Activated T-cell treated with anti-CD3 and anti-CD28 coated beads, Interleukin-2, amount 50 U/mL, for 1 hour (primary cell): ENCODE results near the gene PSRC1.

Source experiments
- DNase-seq: peaks from one replicate; pipeline ENCODE4 v3.0.0-alpha.2; 2020

The PSRC1 gene

DNA sequence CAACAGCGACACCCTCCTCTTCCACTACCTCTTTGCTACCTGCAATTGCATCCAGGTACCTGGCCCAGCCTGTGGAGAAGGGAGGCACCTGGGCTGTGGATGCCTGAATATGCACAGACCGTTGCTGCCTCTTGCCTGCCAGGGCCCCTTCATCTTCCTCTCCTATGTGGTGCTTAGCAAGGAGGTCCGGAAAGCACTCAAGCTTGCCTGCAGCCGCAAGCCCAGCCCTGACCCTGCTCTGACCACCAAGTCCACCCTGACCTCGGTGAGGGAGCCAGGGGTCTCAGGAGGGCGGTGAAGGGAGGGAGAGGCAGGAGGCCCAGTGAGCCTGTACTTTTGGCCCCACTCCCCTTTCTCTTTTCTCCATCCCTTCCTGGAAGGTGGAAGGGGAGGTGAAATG is 11.5 kb downstream of the PSRC1 start:
- DNase-seq: no peak

DNA sequence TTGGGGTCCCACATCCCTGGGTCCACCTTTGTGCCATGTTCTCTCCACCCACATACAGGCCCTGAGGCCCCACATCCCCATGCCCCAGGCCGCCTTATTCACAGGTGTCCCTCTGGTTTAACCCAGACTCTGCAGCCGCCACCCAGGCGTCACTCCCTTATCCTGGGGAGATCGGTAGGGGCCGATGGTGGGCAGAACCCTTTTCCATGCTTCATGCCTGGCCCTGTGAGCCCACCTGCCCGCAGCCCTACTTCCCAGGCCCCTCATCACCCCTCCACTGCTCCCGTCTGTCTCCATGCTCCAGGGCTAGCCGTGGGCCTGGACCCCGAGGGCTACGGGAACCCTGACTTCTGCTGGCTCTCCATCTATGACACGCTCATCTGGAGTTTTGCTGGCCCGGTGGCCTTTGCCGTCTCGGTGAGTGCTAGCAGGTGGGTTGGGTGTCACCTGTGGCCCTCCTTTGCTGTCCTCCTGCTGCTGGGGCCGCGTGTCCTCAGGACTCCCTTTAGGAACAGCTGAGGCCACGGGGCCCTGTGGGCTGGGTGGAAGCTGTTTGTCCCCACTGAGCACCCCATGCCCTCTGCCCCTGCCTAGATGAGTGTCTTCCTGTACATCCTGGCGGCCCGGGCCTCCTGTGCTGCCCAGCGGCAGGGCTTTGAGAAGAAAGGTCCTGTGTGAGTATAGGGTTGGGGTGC is 12.2 kb downstream of the PSRC1 start:
- DNase-seq: no peak

DNA sequence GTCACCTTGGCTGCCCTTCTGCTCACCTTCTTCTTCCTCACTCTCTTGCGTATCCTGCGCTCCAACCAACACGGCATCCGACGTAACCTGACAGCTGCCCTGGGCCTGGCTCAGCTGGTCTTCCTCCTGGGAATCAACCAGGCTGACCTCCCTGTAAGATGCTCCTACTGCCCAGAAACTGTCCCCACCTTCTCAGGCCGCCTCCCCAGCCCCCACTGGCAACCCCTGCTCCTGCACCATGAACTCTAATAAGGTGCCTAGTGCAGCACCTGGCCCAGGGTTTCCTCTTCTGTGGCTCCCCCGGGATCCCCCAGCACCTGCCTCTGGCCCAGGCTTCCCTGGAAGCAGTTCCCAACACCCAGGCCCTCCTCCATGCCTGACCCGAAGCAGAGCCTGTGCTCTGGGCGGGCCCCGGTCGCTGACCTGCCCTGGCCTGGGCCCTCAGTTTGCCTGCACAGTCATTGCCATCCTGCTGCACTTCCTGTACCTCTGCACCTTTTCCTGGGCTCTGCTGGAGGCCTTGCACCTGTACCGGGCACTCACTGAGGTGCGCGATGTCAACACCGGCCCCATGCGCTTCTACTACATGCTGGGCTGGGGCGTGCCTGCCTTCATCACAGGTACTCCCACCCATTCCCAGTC is 12.8 kb downstream of the PSRC1 start:
- no peak for DNase-seq

DNA sequence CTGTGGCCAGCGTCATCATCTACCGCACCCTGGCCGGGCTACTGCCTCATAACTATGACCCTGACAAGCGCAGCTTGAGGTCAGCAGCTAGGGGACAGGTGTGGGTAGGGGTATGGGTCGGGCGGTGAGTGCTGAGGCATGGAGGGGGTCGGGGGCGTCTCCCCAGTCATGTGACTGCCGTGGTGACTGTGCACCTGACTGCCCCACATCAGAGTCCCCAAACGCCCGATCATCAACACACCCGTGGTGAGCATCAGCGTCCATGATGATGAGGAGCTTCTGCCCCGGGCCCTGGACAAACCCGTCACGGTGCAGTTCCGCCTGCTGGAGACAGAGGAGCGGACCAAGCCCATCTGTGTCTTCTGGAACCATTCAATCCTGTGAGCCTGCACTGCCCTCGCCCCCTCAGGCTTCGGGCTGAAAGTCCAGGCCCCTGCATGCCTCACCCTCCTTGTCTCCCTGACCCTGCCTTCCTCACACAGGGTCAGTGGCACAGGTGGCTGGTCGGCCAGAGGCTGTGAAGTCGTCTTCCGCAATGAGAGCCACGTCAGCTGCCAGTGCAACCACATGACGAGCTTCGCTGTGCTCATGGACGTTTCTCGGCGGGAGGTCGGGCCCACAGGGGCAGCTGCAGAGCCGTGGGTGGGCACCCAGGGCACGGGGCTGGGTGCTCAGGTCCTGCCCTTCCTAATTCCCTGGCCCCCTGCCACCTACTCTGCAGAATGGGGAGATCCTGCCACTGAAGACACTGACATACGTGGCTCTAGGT is 13.5 kb downstream of the PSRC1 start:
- no peak for DNase-seq

DNA sequence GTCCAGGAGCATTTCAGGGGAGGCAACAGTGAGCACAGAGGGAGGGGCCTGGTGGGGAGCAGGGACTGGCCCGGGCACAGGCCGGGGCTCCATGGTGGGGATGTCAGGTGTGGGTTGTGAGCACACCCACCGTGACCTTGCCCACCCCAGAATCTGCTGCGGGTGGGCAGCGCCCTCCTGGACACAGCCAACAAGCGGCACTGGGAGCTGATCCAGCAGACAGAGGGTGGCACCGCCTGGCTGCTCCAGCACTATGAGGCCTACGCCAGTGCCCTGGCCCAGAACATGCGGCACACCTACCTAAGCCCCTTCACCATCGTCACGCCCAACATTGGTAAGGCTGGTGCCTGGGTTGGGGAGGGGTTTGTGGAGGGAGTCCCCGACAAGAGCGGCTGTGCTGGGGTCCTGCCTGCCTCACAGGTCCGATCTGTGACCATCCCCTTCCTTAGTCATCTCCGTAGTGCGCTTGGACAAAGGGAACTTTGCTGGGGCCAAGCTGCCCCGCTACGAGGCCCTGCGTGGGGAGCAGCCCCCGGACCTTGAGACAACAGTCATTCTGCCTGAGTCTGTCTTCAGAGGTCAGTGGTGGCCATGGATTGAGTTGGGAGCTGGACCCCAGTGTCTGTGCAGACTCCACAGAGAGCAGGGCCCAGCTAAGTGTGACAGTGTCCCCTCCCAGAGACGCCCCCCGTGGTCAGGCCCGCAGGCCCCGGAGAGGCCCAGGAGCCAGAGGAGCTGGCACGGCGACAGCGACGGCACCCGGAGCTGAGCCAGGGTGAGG is 14.3 kb downstream of the PSRC1 start:
- no peak for DNase-seq

DNA sequence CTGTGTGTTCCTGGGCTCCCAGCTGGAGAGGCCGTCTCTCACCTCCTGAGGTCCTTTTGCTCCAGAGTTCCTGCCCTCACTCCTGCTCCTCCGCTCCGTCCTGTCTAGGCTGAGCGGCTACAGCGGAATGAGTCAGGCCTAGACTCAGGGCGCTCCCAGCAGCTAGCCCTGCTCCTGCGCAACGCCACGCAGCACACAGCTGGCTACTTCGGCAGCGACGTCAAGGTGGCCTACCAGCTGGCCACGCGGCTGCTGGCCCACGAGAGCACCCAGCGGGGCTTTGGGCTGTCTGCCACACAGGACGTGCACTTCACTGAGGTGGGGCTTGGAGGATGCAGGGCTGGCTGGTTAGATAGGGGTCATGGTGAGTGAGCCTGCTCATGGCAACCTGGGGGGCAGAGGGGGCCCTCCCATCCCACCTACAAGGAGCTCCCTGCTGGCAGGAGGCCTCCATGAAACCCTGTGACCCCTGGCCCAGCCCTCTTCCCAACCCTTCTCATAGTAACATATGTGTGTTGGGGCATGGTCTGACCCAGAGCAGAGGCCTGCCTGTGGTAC is 15.1 kb downstream of the PSRC1 start:
- no peak for DNase-seq

DNA sequence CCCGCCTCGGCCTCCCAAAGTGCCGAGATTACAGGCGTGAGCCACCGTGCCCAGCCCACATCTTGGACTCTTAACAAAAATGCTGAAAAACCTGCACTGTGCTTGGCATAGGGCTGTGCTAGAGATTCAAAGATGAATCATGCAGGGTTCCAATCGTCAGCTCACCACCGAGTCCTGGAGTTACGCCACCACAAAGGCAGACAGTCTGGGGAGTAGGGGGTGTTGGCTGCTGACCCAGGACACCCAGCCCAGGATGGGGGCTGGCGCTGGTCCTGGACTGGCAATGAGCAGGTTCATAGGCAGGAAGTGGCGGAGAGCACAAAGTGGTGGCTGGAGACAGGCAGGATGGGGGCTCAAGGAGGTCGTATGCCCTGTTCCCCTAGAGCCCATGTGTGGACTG is 16.0 kb downstream of the PSRC1 start:
- no peak for DNase-seq

DNA sequence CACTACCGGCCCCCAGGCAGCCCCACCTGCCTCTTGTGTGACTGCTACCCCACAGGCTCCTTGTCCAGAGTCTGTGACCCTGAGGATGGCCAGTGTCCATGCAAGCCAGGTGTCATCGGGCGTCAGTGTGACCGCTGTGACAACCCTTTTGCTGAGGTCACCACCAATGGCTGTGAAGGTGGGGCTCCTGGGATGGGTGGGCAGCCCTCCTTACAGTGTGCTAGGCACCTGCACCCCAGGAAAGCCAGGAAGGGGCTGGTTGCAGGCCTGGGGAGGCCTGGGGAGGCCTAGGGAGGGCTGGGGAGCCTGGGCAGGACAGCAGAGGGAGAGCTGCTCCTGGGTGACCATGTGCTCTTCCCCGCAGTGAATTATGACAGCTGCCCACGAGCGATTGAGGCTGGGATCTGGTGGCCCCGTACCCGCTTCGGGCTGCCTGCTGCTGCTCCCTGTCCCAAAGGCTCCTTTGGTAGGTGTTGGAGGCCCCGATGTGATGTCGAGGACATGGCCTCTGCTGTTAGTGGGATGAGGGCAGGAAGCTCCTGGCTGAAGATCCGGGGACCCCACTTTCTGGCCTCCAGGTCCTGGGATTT is 17.1 kb downstream of the PSRC1 start:
- DNase-seq: no peak

DNA sequence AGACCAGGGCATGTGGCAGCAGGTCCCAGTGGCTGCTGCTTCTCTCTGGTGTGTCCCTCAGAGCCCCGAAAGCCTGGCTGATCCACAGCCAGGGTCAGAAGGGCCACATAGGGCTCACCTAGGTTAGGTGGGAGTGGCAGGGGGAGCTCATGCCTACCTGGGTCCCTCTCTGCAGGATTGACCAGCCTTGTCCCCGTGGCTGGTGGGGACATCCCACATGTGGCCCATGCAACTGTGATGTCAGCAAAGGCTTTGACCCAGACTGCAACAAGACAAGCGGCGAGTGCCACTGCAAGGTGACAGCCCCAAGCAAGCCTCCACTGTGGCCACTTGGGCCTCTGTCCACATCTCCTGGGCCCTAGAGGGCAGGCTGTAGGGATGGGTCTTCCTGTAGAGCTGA is 17.9 kb downstream of the PSRC1 start:
- no peak for DNase-seq

DNA sequence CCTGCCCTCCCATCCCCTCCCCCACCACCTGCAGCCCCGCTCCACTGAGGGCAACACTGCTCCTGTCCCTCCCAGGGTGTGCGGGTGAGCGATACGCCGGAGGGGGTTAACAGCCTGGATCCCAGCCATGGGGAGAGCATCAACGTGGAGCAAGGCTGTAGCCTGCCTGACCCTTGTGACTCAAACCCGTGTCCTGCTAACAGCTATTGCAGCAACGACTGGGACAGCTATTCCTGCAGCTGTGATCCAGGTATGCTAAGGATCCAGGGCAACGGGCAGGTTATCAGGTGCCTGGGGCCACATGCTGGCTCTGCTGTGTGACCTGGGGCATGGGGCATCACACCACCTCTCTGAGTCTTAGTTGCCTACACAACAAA is 18.6 kb downstream of the PSRC1 start:
- DNase-seq: no peak

DNA sequence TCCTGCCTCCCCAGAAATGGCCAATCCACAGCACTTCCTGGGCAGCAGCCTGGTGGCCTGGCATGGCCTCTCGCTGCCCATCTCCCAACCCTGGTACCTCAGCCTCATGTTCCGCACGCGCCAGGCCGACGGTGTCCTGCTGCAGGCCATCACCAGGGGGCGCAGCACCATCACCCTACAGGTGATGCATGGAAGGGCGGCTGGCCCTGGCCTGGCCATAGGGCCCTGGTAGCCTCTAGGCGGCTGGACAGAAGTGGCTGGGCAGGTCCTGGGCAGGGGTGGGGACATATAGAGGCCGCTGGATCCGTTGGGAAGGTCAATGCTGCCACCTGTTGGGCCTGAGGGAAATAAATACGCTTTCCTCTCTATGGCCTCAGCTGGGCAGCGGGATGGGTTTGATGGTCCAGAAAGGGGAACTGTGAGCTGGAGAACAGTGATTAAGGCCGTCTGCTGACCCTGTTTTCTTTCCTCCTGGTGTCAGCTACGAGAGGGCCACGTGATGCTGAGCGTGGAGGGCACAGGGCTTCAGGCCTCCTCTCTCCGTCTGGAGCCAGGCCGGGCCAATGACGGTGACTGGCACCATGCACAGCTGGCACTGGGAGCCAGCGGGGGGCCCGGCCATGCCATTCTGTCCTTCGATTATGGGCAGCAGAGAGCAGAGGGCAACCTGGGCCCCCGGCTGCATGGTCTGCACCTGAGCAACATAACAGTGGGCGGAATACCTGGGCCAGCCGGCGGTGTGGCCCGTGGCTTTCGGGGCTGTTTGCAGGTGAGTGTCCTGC is 19.2 kb downstream of the PSRC1 start:
- peak; percentile 78 for DNase-seq

DNA sequence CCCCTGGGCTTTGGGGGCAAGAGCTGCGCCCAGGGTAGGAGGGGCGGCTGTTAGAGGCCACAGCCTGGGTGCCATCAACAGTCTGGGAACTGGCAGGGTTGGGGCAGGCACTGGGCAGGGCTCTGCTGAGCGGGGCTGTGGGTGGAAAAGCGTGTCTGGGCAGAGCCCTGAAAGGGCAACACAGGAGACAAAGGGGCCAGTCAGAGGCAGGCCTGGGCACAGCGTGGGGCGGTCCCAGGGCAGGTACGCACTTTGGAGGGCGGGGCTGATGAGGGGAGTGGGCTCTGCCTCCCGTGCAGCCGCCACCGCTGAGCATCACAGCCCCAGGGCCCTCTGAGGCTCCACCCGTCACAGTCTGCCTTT is 19.7 kb downstream of the PSRC1 start:
- no peak for DNase-seq

DNA sequence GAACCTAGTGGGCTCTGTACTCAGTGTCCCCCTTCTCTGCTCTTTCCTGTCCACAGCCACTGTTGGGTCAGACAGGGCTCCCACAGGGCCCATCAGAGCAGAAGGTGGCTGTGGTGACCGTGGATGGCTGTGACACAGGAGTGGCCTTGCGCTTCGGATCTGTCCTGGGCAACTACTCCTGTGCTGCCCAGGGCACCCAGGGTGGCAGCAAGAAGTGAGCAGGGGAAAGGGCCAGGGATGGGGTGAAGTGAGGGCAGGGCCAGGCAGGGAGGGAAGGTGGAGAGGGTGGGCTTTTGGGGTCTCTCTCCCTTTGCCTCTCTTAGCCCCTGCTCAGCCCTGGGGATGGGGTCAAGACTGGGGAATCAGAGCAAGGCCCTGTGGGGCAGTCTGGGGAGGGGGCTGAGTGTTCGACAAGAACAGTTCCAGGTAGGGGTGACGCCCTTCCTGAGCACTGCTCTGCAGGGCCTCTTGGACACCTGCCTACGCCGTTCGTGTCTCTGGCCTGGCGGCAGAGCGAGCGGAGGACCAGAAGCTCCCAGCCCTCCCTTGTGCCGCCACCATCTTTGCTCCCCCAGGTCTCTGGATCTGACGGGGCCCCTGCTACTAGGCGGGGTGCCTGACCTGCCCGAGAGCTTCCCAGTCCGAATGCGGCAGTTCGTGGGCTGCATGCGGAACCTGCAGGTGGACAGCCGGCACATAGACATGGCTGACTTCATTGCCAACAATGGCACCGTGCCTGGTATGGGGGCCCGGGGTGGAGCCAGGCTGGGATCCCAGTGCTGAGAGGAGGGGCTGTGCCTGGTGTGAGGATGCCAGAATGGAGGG is 20.5 kb downstream of the PSRC1 start:
- DNase-seq: no peak

DNA sequence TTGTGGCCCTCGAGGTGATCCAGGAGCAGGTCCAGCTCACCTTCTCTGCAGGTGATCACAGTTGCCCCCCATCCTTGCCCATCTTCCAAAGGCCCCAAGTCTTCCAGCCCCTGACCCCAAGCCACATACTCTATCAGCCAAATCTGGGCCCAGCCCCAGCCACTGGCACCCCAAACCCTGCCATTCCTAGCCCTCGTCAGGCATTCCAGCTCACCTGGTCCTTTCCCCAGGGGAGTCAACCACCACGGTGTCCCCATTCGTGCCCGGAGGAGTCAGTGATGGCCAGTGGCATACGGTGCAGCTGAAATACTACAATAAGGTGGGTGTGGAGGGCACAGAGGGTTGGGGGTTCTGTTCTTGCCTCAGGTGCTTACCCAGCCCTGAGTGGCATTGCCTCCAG is 21.4 kb downstream of the PSRC1 start:
- DNase-seq: no peak

DNA sequence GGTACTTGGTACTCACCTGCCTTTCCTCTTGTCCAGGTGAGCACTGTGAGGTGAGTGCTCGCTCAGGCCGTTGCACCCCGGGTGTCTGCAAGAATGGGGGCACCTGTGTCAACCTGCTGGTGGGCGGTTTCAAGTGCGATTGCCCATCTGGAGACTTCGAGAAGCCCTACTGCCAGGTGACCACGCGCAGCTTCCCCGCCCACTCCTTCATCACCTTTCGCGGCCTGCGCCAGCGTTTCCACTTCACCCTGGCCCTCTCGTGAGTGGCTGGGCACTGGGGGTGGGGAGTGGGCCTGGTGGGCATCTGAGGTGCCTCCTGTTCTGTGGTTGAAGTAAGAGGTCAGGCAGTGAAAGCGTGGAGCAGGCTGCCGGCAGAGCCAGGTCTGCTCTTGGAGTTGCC is 21.9 kb downstream of the PSRC1 start:
- no peak for DNase-seq

DNA sequence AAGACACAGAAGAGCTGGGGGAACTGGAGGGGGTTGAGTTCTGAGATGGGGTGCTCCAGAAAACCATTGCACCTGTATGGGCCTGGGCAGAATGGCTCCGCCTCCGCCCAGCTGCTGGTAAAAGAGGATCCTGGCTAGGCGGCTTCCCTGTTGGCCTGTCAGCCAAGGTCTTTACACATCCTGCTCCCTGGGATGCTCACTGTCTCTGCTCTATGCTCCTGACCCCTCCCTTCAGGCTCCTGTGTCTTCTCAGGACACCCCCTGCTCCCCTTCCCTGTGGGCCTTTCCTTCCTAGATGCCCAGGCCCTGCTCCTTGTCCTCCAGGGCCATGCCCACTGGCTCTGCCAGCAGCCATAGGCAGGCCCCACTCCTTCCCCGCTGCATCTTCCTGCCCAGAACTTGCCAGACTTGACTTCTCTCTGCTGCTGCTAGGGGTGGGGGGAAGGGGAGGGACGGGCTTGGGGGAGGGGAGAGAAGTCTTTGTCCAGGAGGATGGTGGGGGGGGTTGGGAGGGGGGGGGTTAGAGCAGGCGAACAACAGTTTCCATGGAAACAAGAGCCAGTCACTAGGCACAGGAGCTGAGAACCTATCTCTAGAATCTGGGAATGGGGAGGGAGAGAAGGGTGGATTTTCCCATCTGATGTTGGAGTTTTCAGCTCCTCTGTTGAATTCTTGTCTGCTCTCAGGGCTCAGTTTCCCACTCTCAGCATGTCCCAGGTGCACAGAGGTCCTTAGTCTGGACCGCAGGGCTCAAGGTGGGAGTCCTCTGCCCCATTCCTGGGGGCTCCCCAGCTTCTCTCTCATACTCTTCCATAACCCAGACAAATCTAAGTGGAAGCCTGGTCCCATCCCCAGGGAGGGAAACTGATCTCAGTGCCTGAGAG is 23.0 kb downstream of the PSRC1 start:
- DNase-seq: no peak

DNA sequence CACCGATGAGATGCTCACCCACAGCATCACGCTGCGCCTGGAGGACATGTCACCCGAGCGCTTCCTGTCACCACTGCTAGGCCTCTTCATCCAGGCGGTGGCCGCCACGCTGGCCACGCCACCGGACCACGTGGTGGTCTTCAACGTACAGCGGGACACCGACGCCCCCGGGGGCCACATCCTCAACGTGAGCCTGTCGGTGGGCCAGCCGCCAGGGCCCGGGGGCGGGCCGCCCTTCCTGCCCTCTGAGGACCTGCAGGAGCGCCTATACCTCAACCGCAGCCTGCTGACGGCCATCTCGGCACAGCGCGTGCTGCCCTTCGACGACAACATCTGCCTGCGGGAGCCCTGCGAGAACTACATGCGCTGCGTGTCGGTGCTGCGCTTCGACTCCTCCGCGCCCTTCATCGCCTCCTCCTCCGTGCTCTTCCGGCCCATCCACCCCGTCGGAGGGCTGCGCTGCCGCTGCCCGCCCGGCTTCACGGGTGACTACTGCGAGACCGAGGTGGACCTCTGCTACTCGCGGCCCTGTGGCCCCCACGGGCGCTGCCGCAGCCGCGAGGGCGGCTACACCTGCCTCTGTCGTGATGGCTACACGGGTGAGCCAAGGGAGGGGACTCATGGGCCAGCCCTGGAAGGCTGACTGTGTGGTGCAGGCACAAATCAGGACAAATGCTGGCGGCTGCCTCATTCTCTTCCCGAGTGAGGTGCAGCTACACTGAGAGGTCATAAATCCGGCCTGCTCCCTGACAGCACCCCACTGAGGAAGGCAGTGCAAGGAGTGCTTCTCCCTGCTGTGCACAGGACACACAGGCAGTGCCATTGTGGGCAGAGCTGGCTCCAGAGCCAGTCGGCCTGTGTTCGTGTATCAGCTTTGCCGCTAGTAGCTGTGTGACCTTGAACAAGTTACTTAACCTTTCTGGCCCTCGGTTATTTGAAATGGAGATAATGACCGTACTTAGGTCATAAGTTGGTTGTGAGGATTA is 24.2 kb downstream of the PSRC1 start:
- no peak for DNase-seq

DNA sequence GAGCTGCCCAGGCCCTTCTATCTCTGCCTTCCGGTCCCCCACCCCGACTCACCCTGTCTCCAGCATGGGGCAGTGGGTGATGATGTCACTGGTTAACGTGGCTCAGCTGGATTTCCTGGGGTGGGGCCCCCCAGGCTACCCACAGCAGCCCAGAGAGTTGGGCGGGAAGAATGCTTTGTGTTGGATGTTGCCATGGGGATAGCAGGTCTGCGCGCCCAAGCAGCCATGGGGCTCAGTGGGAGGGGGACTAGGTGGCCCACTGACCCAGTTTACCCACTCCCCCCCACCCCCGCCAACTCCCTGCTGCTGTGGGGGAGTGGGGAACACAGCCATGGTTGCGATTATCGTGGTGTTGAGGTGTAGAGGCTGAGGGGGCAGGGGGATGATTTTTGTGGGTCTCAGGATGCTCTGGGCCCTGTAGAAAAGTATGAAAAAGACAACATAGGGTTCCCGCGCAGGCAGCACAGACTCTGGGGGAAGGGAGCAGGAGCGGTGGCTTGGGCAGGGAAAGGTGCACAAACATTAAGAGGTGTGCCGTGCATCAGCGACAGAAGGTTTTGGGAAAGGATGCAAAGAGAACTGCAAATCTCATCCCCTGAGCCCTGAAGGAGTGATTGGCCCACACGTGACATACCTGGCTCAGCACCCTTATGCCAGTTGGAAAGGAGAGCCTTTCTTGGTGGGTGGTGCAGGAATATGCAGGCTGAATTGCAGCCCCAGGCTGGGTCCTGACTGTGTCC is 25.1 kb downstream of the PSRC1 start:
- no peak for DNase-seq
